Liver (tissue), 9 donors: ENCODE data around the gene VPS26A. TPM values are rescaled to one million over a fixed set of nuclear protein-coding genes. Genes with fewer than 3 reads are reported as not detected.

Experiments
- DNase-seq: peaks from one replicate; pipeline ENCODE4 v3.0.0-alpha.2; 2017; ENCODE audit warnings: low spot score
- H3K27ac ChIP-seq, 2 donors: one replicate each; pipeline ENCODE4 v1.7.0; 2013; ENCODE audit warnings: inconsistent platforms in 2 of 2, low read length in 2 of 2, control low read depth in 1 of 2, low read depth in 1 of 2, mild to moderate bottlenecking in 1 of 2
- H3K27me3 ChIP-seq, 4 donors: one replicate each; pipeline versions ENCODE4 v1.6.1 to v1.7.0; 2013; ENCODE audit warnings: low read length in 3 of 4, inconsistent platforms in 1 of 4, mild to moderate bottlenecking in 1 of 4, moderate library complexity in 1 of 4; ENCODE audit not compliant: control insufficient read depth in 4 of 4, insufficient read depth in 4 of 4
- H3K36me3 ChIP-seq, 4 donors: one replicate each; pipeline versions ENCODE4 v1.6.1 to v1.7.0; 2013; ENCODE audit warnings: low read length in 3 of 4, mild to moderate bottlenecking in 3 of 4, low read depth in 1 of 4, moderate library complexity in 1 of 4; ENCODE audit not compliant: control insufficient read depth in 4 of 4, insufficient read depth in 3 of 4
- H3K4me1 ChIP-seq, 4 donors: one replicate each; pipeline versions ENCODE4 v1.6.1 to v1.7.0; 2013; ENCODE audit warnings: low read length in 3 of 4, mild to moderate bottlenecking in 3 of 4, moderate library complexity in 1 of 4; ENCODE audit not compliant: control insufficient read depth in 4 of 4, insufficient read depth in 4 of 4
- H3K4me3 ChIP-seq, 3 donors: one replicate each; pipeline versions ENCODE4 v1.6.1 to v1.7.0; 2013; ENCODE audit warnings: low read length in 3 of 3, control low read depth in 1 of 3, low read depth in 1 of 3, mild to moderate bottlenecking in 1 of 3
- H3K9ac ChIP-seq, 2 donors: one replicate each; pipeline ENCODE4 v1.7.0; 2013; ENCODE audit warnings: low read length in 2 of 2, mild to moderate bottlenecking in 2 of 2, moderate library complexity in 2 of 2, control low read depth in 1 of 2, low read depth in 1 of 2
- H3K9me3 ChIP-seq, 4 donors: one replicate each; pipeline versions ENCODE4 v1.6.1 to v1.7.0; 2013; ENCODE audit warnings: low read length in 3 of 4; ENCODE audit not compliant: control insufficient read depth in 4 of 4
- ATF3 ChIP-seq: IDR thresholded peaks from 2 replicates; pipeline ENCODE4 v1.6.1; 2016; ENCODE audit warnings: antibody characterized with exemption
- CTCF ChIP-seq: fragments of 150-350 bp; IDR thresholded peaks from 2 replicates; pipeline ENCODE4 v1.5.1; 2017; ENCODE audit warnings: improper control_type of control experiment, low read depth, low read length; ENCODE audit not compliant: missing input control
- FOXA1 ChIP-seq: IDR thresholded peaks from 2 replicates; pipeline ENCODE4 v1.6.1; 2016; ENCODE audit warnings: antibody characterized with exemption
- FOXA2 ChIP-seq: IDR thresholded peaks from 2 replicates; pipeline ENCODE4 v1.6.1; 2016; ENCODE audit warnings: antibody characterized with exemption
- GABPA ChIP-seq, 2 donors: IDR thresholded peaks in 1 of 2; conservative IDR thresholded peaks in 1 of 2; 2 replicates each; pipeline ENCODE4 v1.6.1; 2016; ENCODE audit warnings: antibody characterized with exemption in 2 of 2, mild to moderate bottlenecking in 1 of 2, moderate library complexity in 1 of 2
- HNF4A ChIP-seq, 2 donors: conservative IDR thresholded peaks; 2 replicates each; pipeline ENCODE4 v1.6.1; 2016; ENCODE audit warnings: antibody characterized with exemption in 2 of 2, mild to moderate bottlenecking in 2 of 2
- HNF4G ChIP-seq: IDR thresholded peaks from 2 replicates; pipeline ENCODE4 v1.6.1; 2016; ENCODE audit warnings: antibody characterized with exemption
- JUND ChIP-seq, 2 donors: IDR thresholded peaks; 2 replicates each; pipeline ENCODE4 v1.6.1; 2016; ENCODE audit warnings: antibody characterized with exemption in 2 of 2
- MAX ChIP-seq: IDR thresholded peaks from 2 replicates; pipeline ENCODE4 v1.6.1; 2016; ENCODE audit warnings: antibody characterized with exemption
- NR2F2 ChIP-seq: IDR thresholded peaks from 2 replicates; pipeline ENCODE4 v1.6.1; 2016; ENCODE audit warnings: antibody characterized with exemption
- RAD21 ChIP-seq, 2 donors: IDR thresholded peaks; 2 replicates each; pipeline ENCODE4 v1.6.1; 2016; ENCODE audit warnings: antibody characterized with exemption in 2 of 2, mild to moderate bottlenecking in 2 of 2
- REST ChIP-seq: IDR thresholded peaks from 2 replicates; pipeline ENCODE4 v1.6.1; 2016; ENCODE audit warnings: antibody characterized with exemption, mild to moderate bottlenecking
- RXRA ChIP-seq, 2 donors: IDR thresholded peaks; 2 replicates each; pipeline ENCODE4 v1.6.1; 2017 to 2018; ENCODE audit warnings: antibody characterized with exemption in 2 of 2, mild to moderate bottlenecking in 1 of 2
- SP1 ChIP-seq: IDR thresholded peaks from 2 replicates; pipeline ENCODE4 v1.6.1; 2018; ENCODE audit warnings: antibody characterized with exemption, mild to moderate bottlenecking
- TAF1 ChIP-seq: conservative IDR thresholded peaks from 2 replicates; pipeline ENCODE4 v1.6.1; 2016; ENCODE audit warnings: antibody characterized with exemption, mild to moderate bottlenecking
- YY1 ChIP-seq: IDR thresholded peaks from 2 replicates; pipeline ENCODE4 v1.6.1; 2016; ENCODE audit warnings: antibody characterized with exemption, mild to moderate bottlenecking
- ZBTB33 ChIP-seq: IDR thresholded peaks from 2 replicates; pipeline ENCODE4 v1.6.1; 2016; ENCODE audit warnings: antibody characterized with exemption
- WGBS: extraction: QIAGEN DNeasy Blood & Tissue Kit; methylation state at CpG from one replicate; pipeline ENCODE4 v1.1.7; 2013; 5-methylcytosine and 5-hydroxymethylcytosine counted together
- polyA plus RNA-seq, 2 donors: library from polyadenylated mRNA; stranded (reverse) in 1 of 2; unstranded in 1 of 2; fragments of 200-250 nt in 1 of 2; fragments of >200 nt in 1 of 2; fragmentation: Nextera tagmentation in 1 of 2; extraction: Ambion mirVana in 1 of 2; gene quantifications; one replicate each; pipeline versions ENCODE4 v1.2.1 to v1.2.3, GENCODE V29; 2013 to 2015
- total RNA-seq, 2 donors: library from RNA; depleted of rRNA; stranded (reverse); fragments of >200 nt; gene quantifications; one replicate each; pipeline ENCODE4 v1.2.3, GENCODE V29; 2014
- donor health status: healthy.
- donor health status: healthy.
- donor health status: healthy.
- donor health status: healthy.
- donor health status: healthy.

The VPS26A gene
- total and polyA plus RNA-seq, 4 donors: 10.9 to 21.4 (median 14.5) TPM

GRCh38 chr10:69101451-69102095 is 22.4 kb upstream of the VPS26A start:
- Histone ChIP-seq H3K27ac (no peak overlapping the region), H3K9ac (no peak overlapping the region), H3K4me3 (no peak overlapping the region), H3K9me3 (no peaks in the 10 kb centered on the region), H3K36me3 (peaks cover 0 to 4% (median 1%) of the 10 kb centered on the region in 4 donors), H3K4me1 (no peaks in the 10 kb centered on the region), H3K27me3 (no peaks in the 10 kb centered on the region)
- no peak for TF ChIP-seq HNF4G
- no peak for TF ChIP-seq GABPA (IDR thresholded peaks at IDR 0.05 in 1 of 2, conservative IDR thresholded peaks at IDR 0.05 in 1 of 2)
- TF ChIP-seq YY1: no peak
- no peak for TF ChIP-seq CTCF
- 79% methylated on average over 6 of the region's 6 CpGs for WGBS
- DNase-seq: no peak

GRCh38 chr10:69102440-69102839 is 21.5 kb upstream of the VPS26A start:
- peaks cover 0 to 4% (median 1%) of the 10 kb centered on the region in 4 donors for H3K36me3 ChIP-seq
- TF ChIP-seq MAX (no peak), HNF4A (conservative IDR thresholded peaks at IDR 0.05) (no peak), NR2F2 (no peak), FOXA1 (no peak), JUND (IDR thresholded peaks at IDR 0.05) (no peak)
- H3K9ac ChIP-seq: no peak overlapping the region
- H3K27me3 ChIP-seq: no peaks in the 10 kb centered on the region
- H3K4me3 ChIP-seq: no peak overlapping the region
- no peak for DNase-seq
- no peaks in the 10 kb centered on the region for H3K4me1 ChIP-seq
- no peak overlapping the region for H3K27ac ChIP-seq
- no peaks in the 10 kb centered on the region for H3K9me3 ChIP-seq
- WGBS: 83% methylated on average over 3 of the region's 3 CpGs

GRCh38 chr10:69103784-69104183 is 20.2 kb upstream of the VPS26A start:
- H3K9ac ChIP-seq: no peak overlapping the region
- DNase-seq: no peak
- no peaks in the 10 kb centered on the region for H3K9me3 ChIP-seq
- H3K36me3 ChIP-seq: peaks cover 0 to 4% (median 1%) of the 10 kb centered on the region in 4 donors
- WGBS: 80% methylated on average over 7 of the region's 7 CpGs
- no peaks in the 10 kb centered on the region for H3K27me3 ChIP-seq
- H3K4me1 ChIP-seq: no peaks in the 10 kb centered on the region
- H3K4me3 ChIP-seq: no peak overlapping the region
- no peak overlapping the region for H3K27ac ChIP-seq
- TF ChIP-seq TAF1 (no peak), RXRA (IDR thresholded peaks at IDR 0.05) (no peak), MAX (no peak), GABPA (IDR thresholded peaks at IDR 0.05 in 1 of 2, conservative IDR thresholded peaks at IDR 0.05 in 1 of 2) (no peak), RAD21 (IDR thresholded peaks at IDR 0.05) (no peak), REST (no peak), SP1 (no peak), YY1 (no peak), JUND (IDR thresholded peaks at IDR 0.05) (no peak), ZBTB33 (no peak), CTCF (no peak), HNF4G (no peak), ATF3 (no peak), FOXA2 (no peak), FOXA1 (no peak)
